ENCODE measurements around the gene DUSP28.
"Not testable (repeated sequence)": the region's sequence is repeated elsewhere in the genome, so short reads cannot be mapped to it uniquely, and the experiment has no call there.

DUSP28 gene

GRCh38 chr2:240560084-240560479 lies at the start of gene DUSP28:
Gene DUSP28 (plus strand): TSS chr2:240560357. CDS start chr2:240560685, 328 bp downstream.
- DNase-seq = peak; percentile 74

- DNase-seq = no peak
These were observed 49.5 kb upstream of the DUSP28 start for GRCh38 chr2:240510513-240511210.

GRCh38 chr2:240511351-240512108 lies 48.6 kb upstream of the DUSP28 start:
- no peak for DNase-seq

- DNase-seq = no peak
These were observed 48.1 kb upstream of the DUSP28 start for GRCh38 chr2:240512109-240512485.

- no peak for DNase-seq
These were observed 47.3 kb upstream of the DUSP28 start for GRCh38 chr2:240512666-240513535.

- DNase-seq = no peak
These were observed 46.4 kb upstream of the DUSP28 start for GRCh38 chr2:240513549-240514287.

GRCh38 chr2:240514631-240515030 lies 45.5 kb upstream of the DUSP28 start:
- no peak for DNase-seq

GRCh38 chr2:240517342-240517741 lies 42.8 kb upstream of the DUSP28 start:
- DNase-seq = no peak

- no peak for DNase-seq
These were observed 41.2 kb upstream of the DUSP28 start for GRCh38 chr2:240518981-240519380.

GRCh38 chr2:240519396-240520129 lies 40.6 kb upstream of the DUSP28 start:
- DNase-seq = no peak

- DNase-seq = no peak
These were observed 39.8 kb upstream of the DUSP28 start for GRCh38 chr2:240520130-240520973.

GRCh38 chr2:240520974-240521350 lies 39.2 kb upstream of the DUSP28 start:
- no peak for DNase-seq

- DNase-seq = not testable (repeated sequence)
These were observed 38.3 kb upstream of the DUSP28 start for GRCh38 chr2:240521885-240522284.

GRCh38 chr2:240522406-240522805 lies 37.8 kb upstream of the DUSP28 start:
- DNase-seq = no peak

GRCh38 chr2:240523451-240524281 lies 36.5 kb upstream of the DUSP28 start:
- DNase-seq = no peak

GRCh38 chr2:240524963-240525718 lies 35.0 kb upstream of the DUSP28 start:
- DNase-seq = no peak

- no peak for DNase-seq
These were observed 34.4 kb upstream of the DUSP28 start for GRCh38 chr2:240525802-240526201.

- no peak for DNase-seq
These were observed 33.6 kb upstream of the DUSP28 start for GRCh38 chr2:240526521-240526920.

GRCh38 chr2:240527153-240527750 lies 32.9 kb upstream of the DUSP28 start:
- no peak for DNase-seq

Measured in NCI-H2227 treated with DMSO at 0.1 percent for 48 hours (cell line).